Hematopoietic multipotent progenitor cell treated with erythropoietin and hydrocortisone succinate and interleukin-3 and kit ligand, for 4 days (in vitro differentiated cells): Measurements from ENCODE around the gene SPOPL.
"Not testable (repeated sequence)": the region's sequence is repeated elsewhere in the genome, so short reads cannot be mapped to it uniquely, and the experiment has no call there.

ENCODE experiments used
- DNase-seq: peaks from one replicate; pipeline ENCODE4 v3.0.0-alpha.2; 2015

Gene SPOPL

GRCh38 chr2:138523673-138524042, 22.1 kb downstream of the SPOPL start:
- DNase-seq, result peak; percentile 60

GRCh38 chr2:138524353-138524752, 22.8 kb downstream of the SPOPL start:
- not testable (repeated sequence) for DNase-seq

- DNase-seq, result peak; percentile 31
Measured at GRCh38 chr2:138531913-138532312, 30.3 kb downstream of the SPOPL start.

GRCh38 chr2:138534791-138535190, 33.2 kb downstream of the SPOPL start:
- no peak for DNase-seq

GRCh38 chr2:138536302-138536701, 34.7 kb downstream of the SPOPL start:
- DNase-seq, result no peak

GRCh38 chr2:138536740-138537139, 35.2 kb downstream of the SPOPL start:
- DNase-seq, result no peak

GRCh38 chr2:138537170-138537915, 35.8 kb downstream of the SPOPL start:
- peak; percentile 70 for DNase-seq

GRCh38 chr2:138544206-138544605, 42.6 kb downstream of the SPOPL start:
- DNase-seq, result not testable (repeated sequence)

GRCh38 chr2:138548796-138549195, 47.2 kb downstream of the SPOPL start:
- no peak for DNase-seq

GRCh38 chr2:138550172-138550571, 48.6 kb downstream of the SPOPL start:
- DNase-seq, result no peak

GRCh38 chr2:138550670-138551287, 49.2 kb downstream of the SPOPL start:
- no peak for DNase-seq

- no peak for DNase-seq
Measured at GRCh38 chr2:138554123-138554522, 52.6 kb downstream of the SPOPL start.

- DNase-seq, result no peak
Measured at GRCh38 chr2:138559641-138560040, 58.1 kb downstream of the SPOPL start.

GRCh38 chr2:138564586-138565229, 63.1 kb downstream of the SPOPL start:
- no peak for DNase-seq

- no peak for DNase-seq
Measured at GRCh38 chr2:138565230-138565598, 63.6 kb downstream of the SPOPL start.

GRCh38 chr2:138572318-138572717, 70.7 kb downstream of the SPOPL start:
- DNase-seq, result no peak

- DNase-seq, result no peak
Measured at GRCh38 chr2:138577066-138577465, 75.5 kb downstream of the SPOPL start.

GRCh38 chr2:138579556-138579955, 78.0 kb downstream of the SPOPL start:
- DNase-seq, result no peak

GRCh38 chr2:138581909-138582308, 80.3 kb downstream of the SPOPL start:
- no peak for DNase-seq

GRCh38 chr2:138589663-138590062, 88.1 kb downstream of the SPOPL start:
- no peak for DNase-seq

GRCh38 chr2:138596403-138596802, 94.8 kb downstream of the SPOPL start:
- DNase-seq, result no peak

- DNase-seq, result no peak
Measured at GRCh38 chr2:138600732-138601457, 99.3 kb downstream of the SPOPL start.

- no peak for DNase-seq
Measured at GRCh38 chr2:138601458-138602165, 100.0 kb downstream of the SPOPL start.
